Uterus (tissue), 2 donors: ENCODE data around the gene ANO4.

ENCODE experiments used
- CTCF ChIP-seq, 4 experiments: fragments of 200-600 bp in 2 of 4; fragments of 450-650 bp in 2 of 4; sonication (generic) in 2 of 4; IDR thresholded peaks; one replicate each; pipeline ENCODE4 v1.5.1; 2016 to 2019; ENCODE audit warnings: antibody characterized with exemption in 4 of 4, mild to moderate bottlenecking in 2 of 4, moderate library complexity in 1 of 4
- POLR2A ChIP-seq, 2 donors: fragments of 450-650 bp; IDR thresholded peaks; one replicate each; pipeline ENCODE4 v1.6.1; 2016; ENCODE audit warnings: antibody characterized with exemption in 2 of 2, mild to moderate bottlenecking in 1 of 2, moderate library complexity in 1 of 2

DNA sequence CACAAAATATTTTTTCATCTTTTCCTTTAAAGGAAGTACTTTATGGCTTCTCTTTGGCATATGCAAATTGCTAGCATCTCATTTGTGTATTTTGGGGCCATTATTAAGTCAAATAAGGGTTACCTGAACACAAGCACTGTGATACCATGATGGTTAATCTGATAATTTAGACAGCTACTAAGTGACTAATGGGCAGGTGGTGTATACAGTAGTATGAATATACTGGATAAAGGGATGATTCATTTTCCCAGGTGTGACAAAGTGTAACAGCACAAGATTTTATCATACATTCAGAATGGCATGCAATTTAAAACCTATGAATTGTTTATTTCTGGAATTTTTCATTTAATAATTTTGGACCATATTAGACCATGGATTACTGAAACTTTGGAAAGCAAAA is 27.2 kb upstream of the ANO4 start:
- TF ChIP-seq CTCF (IDR thresholded peaks at IDR 0.05) (no peak), POLR2A (IDR thresholded peaks at IDR 0.05) (no peak)
